Measurements from ENCODE around the gene DCLK3. TPM values are rescaled to one million over a fixed set of nuclear protein-coding genes. Genes with fewer than 3 reads are reported as not detected.

Gene DCLK3
- total and polyA plus RNA-seq, 2 of the 13 experiments (the other 11 are each of a cell fraction or from before 2014, with no cell fraction given), result not detected

- H3K27ac ChIP-seq (ENCODE audit: extremely low read length, insufficient read depth, low read length), result no peak overlapping the region
- no peak overlapping the region for H3K4me2 ChIP-seq (ENCODE audit: low read depth, low read length)
- no peak overlapping the region for H3K9ac ChIP-seq (ENCODE audit: insufficient read depth, low read depth, low read length)
- FAIRE-seq (no peak), ATAC-seq (no peak), DNase-seq (ENCODE audit: low spot score) (no peak)
- intact Hi-C loops (cut with micrococcal nuclease; ENCODE audit: unreplicated experiment), result no loop called here
- H4K20me1 ChIP-seq (ENCODE audit: insufficient read depth, low read length), result no peaks in the 10 kb centered on the region
- in situ Hi-C loops (cut with HindIII; ENCODE audit: extremely low pct_ligation_motif_present, low pct_unique_long_range_greater_than_20kb), result no loop called here
- H3K4me1 ChIP-seq (ENCODE audit: insufficient read depth, low read length), result no peaks in the 10 kb centered on the region
- POLR2A ChIA-PET, result no interaction called here
- 2% methylated on average over 2 of the region's 2 CpGs for WGBS (ENCODE audit: low lambda C conversion rate)
- no peaks in the 10 kb centered on the region for H3K79me2 ChIP-seq (ENCODE audit: insufficient read depth, low read length)
- CTCF ChIA-PET (ENCODE audit: low intra/inter-chr PET ratio, low total read pairs), result no interaction called here
- no peaks in the 10 kb centered on the region for H3K36me3 ChIP-seq (replicated peaks in 1 of 2; ENCODE audit: control insufficient read depth in 1 of 2, insufficient read depth in 2 of 2, low read length in 2 of 2)
- BruUV-seq (replicated peaks), result no TSS peak
- H3K9me3 ChIP-seq (ENCODE audit: low read length), result no peaks in the 10 kb centered on the region; the same call in 1 of the 2 replicates
- no peak overlapping the region for H2AFZ ChIP-seq (ENCODE audit: low read length)
- TF ChIP-seq SP1 (IDR thresholded peaks at IDR 0.05) (no peak), SP1 (CRISPR knock-in tag; IDR thresholded peaks at IDR 0.05) (no peak), MLLT10 (CRISPR knock-in tag; IDR thresholded peaks at IDR 0.05) (no peak), ZKSCAN1 (IDR thresholded peaks at IDR 0.05; ENCODE audit: low read length) (no peak)
- no peak overlapping the region for H3K4me3 ChIP-seq (replicated peaks in 1 of 3; ENCODE audit: insufficient read depth in 1 of 3, low read depth in 2 of 3, low read length in 3 of 3)
- H3K27me3 ChIP-seq (ENCODE audit: control insufficient read depth in 1 of 2, insufficient read depth in 2 of 2, low read length in 2 of 2), result no peaks in the 10 kb centered on the region
Measured at GRCh38 chr3:36678216-36679013, 85.9 kb downstream of the DCLK3 start.

- 4% methylated on average over 2 of the region's 2 CpGs for WGBS (ENCODE audit: low lambda C conversion rate)
- no TSS peak for BruUV-seq (replicated peaks)
- Histone ChIP-seq H3K27ac (ENCODE audit: extremely low read length, insufficient read depth, low read length) (no peak overlapping the region), H2AFZ (ENCODE audit: low read length) (no peak overlapping the region), H3K27me3 (ENCODE audit: control insufficient read depth in 1 of 2, insufficient read depth in 2 of 2, low read length in 2 of 2) (no peaks in the 10 kb centered on the region), H3K4me3 (replicated peaks in 1 of 3; ENCODE audit: insufficient read depth in 1 of 3, low read depth in 2 of 3, low read length in 3 of 3) (no peak overlapping the region), H3K9ac (ENCODE audit: insufficient read depth, low read depth, low read length) (no peak overlapping the region), H3K4me2 (ENCODE audit: low read depth, low read length) (no peak overlapping the region), H4K20me1 (ENCODE audit: insufficient read depth, low read length) (no peaks in the 10 kb centered on the region), H3K36me3 (replicated peaks in 1 of 2; ENCODE audit: control insufficient read depth in 1 of 2, insufficient read depth in 2 of 2, low read length in 2 of 2) (no peaks in the 10 kb centered on the region), H3K4me1 (ENCODE audit: insufficient read depth, low read length) (no peaks in the 10 kb centered on the region), H3K79me2 (ENCODE audit: insufficient read depth, low read length) (no peaks in the 10 kb centered on the region), H3K9me3 (ENCODE audit: low read length) (no peaks in the 10 kb centered on the region; the same call in 1 of the 2 replicates)
- FAIRE-seq (no peak), DNase-seq (ENCODE audit: low spot score) (peak; percentile 6), ATAC-seq (no peak)
- in situ Hi-C loops (cut with HindIII; ENCODE audit: extremely low pct_ligation_motif_present, low pct_unique_long_range_greater_than_20kb), result no loop called here
- intact Hi-C loops (cut with micrococcal nuclease; ENCODE audit: unreplicated experiment), result no loop called here
- POLR2A ChIA-PET, result no interaction called here
- CTCF ChIA-PET (ENCODE audit: low intra/inter-chr PET ratio, low total read pairs), result no interaction called here
- TF ChIP-seq EED (CRISPR knock-in tag; IDR thresholded peaks at IDR 0.05) (no peak), DNMT3B (CRISPR knock-in tag; conservative IDR thresholded peaks at IDR 0.05) (no peak), U2AF2 (IDR thresholded peaks at IDR 0.05; ENCODE audit: low read depth, low read length) (no peak), NONO (IDR thresholded peaks at IDR 0.05) (no peak), NONO (CRISPR knock-in tag; conservative IDR thresholded peaks at IDR 0.05) (no peak), U2AF1 (optimal IDR thresholded peaks at IDR 0.05; ENCODE audit: low read depth, low read length) (no peak), ZNF224 (CRISPR knock-in tag; IDR thresholded peaks at IDR 0.05) (no peak), KLF13 (CRISPR knock-in tag; IDR thresholded peaks at IDR 0.05) (no peak), ZNF18 (CRISPR knock-in tag; IDR thresholded peaks at IDR 0.05; ENCODE audit: insufficient replicate concordance) (no peak), ZNF781 (CRISPR knock-in tag; IDR thresholded peaks at IDR 0.05; ENCODE audit: borderline replicate concordance, not compliant biosample characterization) (no peak), ATF3 (CRISPR knock-in tag; IDR thresholded peaks at IDR 0.05) (no peak), ATF7-NPFF (CRISPR knock-in tag; IDR thresholded peaks at IDR 0.05; ENCODE audit: low read depth) (no peak)
Measured at GRCh38 chr3:36677331-36678007, 86.9 kb downstream of the DCLK3 start.
